HG03520 (cell line): ENCODE measurements around the gene ADCK2.
A peak's percentile ranks its signal among the peaks of the same experiment; 100 is the strongest.
"Not testable (repeated sequence)": the region's sequence is repeated elsewhere in the genome, so short reads cannot be mapped to it uniquely, and the experiment has no call there.

Source experiments
- ATAC-seq: cut with Tn5 transposase; IDR thresholded peaks from one replicate; pipeline ENCODE4 v1.9.1; 2021; ENCODE audit warnings: mild to moderate bottlenecking, moderate library complexity; ENCODE audit not compliant: unreplicated experiment

The ADCK2 gene

GRCh38 chr7:140673774-140674155, 1.0 kb downstream of the ADCK2 start:
- ATAC-seq = no peak

- no peak for ATAC-seq
Observed at GRCh38 chr7:140674356-140674800, 1.6 kb downstream of the ADCK2 start.

GRCh38 chr7:140674899-140675701, 2.4 kb downstream of the ADCK2 start:
- no peak for ATAC-seq

GRCh38 chr7:140675726-140676125, 3.0 kb downstream of the ADCK2 start:
- no peak for ATAC-seq

GRCh38 chr7:140676306-140676705, 3.6 kb downstream of the ADCK2 start:
- ATAC-seq = peak; percentile 62

- ATAC-seq = not testable (repeated sequence)
Observed at GRCh38 chr7:140676956-140677355, 4.2 kb downstream of the ADCK2 start.

- no peak for ATAC-seq
Observed at GRCh38 chr7:140677496-140677895, 4.8 kb downstream of the ADCK2 start.

GRCh38 chr7:140678081-140678815, 5.5 kb downstream of the ADCK2 start:
- no peak for ATAC-seq

- no peak for ATAC-seq
Observed at GRCh38 chr7:140678816-140679130, 6.0 kb downstream of the ADCK2 start.

GRCh38 chr7:140679186-140679585, 6.4 kb downstream of the ADCK2 start:
- ATAC-seq = no peak

GRCh38 chr7:140680886-140681285, 8.1 kb downstream of the ADCK2 start:
- ATAC-seq = no peak

GRCh38 chr7:140681766-140682165, 9.0 kb downstream of the ADCK2 start:
- no peak for ATAC-seq

- ATAC-seq = no peak
Observed at GRCh38 chr7:140683657-140684056, 10.9 kb downstream of the ADCK2 start.

GRCh38 chr7:140684066-140684950, 11.6 kb downstream of the ADCK2 start:
- no peak for ATAC-seq

GRCh38 chr7:140685407-140686087, 12.8 kb downstream of the ADCK2 start:
- no peak for ATAC-seq

GRCh38 chr7:140686921-140687320, 14.2 kb downstream of the ADCK2 start:
- no peak for ATAC-seq

- no peak for ATAC-seq
Observed at GRCh38 chr7:140688341-140688740, 15.6 kb downstream of the ADCK2 start.

- ATAC-seq = no peak
Observed at GRCh38 chr7:140689199-140690152, 16.7 kb downstream of the ADCK2 start.

- no peak for ATAC-seq
Observed at GRCh38 chr7:140691376-140692045, 18.8 kb downstream of the ADCK2 start.
